GM12875 (cell line): Measurements from ENCODE around the gene BANF2.

Experiments used
- H3K4me3 ChIP-seq: one replicate; pipeline ENCODE4 v1.5.1; 2011; ENCODE audit warnings: low read depth, low read length, control low read depth
- TF ChIP-seq, protein P1 (sequence below): IDR thresholded peaks from 2 replicates; pipeline ENCODE4 v1.5.1; 2011; ENCODE audit warnings: low read depth, mild to moderate bottlenecking, control low read depth, inconsistent platforms, low read length, moderate library complexity, borderline replicate concordance; ENCODE audit not compliant: insufficient read depth

Gene BANF2

GRCh38 chr20:17699931-17700351 lies at the start of gene BANF2:
BANF2 (plus strand) TSS chr20:17699966; CDS start chr20:17725026, 25,060 bp downstream.
- TF ChIP-seq, protein P1, sequence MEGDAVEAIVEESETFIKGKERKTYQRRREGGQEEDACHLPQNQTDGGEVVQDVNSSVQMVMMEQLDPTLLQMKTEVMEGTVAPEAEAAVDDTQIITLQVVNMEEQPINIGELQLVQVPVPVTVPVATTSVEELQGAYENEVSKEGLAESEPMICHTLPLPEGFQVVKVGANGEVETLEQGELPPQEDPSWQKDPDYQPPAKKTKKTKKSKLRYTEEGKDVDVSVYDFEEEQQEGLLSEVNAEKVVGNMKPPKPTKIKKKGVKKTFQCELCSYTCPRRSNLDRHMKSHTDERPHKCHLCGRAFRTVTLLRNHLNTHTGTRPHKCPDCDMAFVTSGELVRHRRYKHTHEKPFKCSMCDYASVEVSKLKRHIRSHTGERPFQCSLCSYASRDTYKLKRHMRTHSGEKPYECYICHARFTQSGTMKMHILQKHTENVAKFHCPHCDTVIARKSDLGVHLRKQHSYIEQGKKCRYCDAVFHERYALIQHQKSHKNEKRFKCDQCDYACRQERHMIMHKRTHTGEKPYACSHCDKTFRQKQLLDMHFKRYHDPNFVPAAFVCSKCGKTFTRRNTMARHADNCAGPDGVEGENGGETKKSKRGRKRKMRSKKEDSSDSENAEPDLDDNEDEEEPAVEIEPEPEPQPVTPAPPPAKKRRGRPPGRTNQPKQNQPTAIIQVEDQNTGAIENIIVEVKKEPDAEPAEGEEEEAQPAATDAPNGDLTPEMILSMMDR, result no peak
- no peak within 1 kb of the TSS for H3K4me3 ChIP-seq

DNA sequence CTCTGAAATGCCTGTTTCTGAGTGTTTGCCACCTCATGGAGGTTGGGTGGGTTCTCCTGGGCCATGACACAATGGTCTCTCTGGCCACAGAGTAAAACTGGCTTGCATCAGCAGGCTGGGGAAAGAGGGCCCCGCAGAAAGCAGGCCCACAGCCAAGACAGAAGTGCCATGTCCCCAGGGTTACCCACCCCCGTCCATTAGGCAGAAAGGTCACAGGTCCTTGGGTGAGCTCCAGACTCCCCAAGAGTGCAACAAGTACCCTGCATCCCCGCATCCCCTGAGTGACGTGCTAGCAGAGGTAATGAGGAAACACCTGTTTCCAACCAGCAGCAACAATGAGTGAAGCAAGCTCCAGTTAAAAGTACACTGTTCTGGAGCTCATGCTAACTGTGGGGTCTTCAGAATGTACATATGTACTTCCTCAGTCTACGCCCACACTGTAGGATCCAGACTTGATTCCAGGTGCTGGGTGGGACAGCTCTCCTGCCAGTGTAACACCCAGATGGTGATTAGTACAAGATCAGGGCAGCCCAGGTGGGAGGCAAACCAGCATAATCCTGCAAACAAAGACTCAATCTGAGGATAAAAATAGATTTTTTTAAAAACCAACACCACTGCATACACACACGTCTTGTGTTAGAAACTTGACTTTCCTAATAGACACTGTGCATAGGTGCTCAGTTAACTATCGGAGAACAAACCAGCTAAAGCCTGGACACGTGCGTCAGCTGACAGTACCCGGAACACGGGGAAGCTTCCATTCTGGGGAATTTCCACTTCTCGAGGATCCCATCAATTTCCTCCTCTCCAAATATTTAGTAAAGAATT lies 49.3 kb upstream of the BANF2 start:
- TF ChIP-seq, protein P1, result no peak
- no peak overlapping the region for H3K4me3 ChIP-seq

- H3K4me3 ChIP-seq, result no peak overlapping the region
- TF ChIP-seq, protein P1, result no peak
These were observed 48.5 kb upstream of the BANF2 start for GRCh38 chr20:17651129-17651759.

GRCh38 chr20:17651760-17652388 lies 47.9 kb upstream of the BANF2 start:
- no peak overlapping the region for H3K4me3 ChIP-seq
- TF ChIP-seq, protein P1, result peak; percentile 13; the same call in 1 of the 2 replicates

DNA sequence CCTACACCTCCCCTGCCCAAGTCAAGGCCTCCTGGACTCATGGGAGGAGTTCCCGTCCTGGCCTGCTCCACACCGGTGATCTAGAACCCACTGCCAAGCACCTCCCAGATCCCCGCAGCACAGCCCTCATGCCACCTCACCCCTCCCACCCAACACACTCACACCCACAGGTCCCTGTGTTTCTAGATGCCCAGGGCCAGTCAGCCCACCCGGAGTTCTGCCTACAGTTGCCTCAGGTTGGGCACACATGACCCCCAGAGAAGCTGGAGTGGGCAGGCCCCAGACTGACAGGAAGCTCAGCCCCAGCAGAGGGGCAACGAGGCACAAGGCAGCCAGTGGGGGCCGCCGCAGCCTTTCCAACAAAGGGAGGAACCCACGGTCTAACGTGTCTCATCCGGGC lies 47.4 kb upstream of the BANF2 start:
- H3K4me3 ChIP-seq, result no peak overlapping the region
- TF ChIP-seq, protein P1, result no peak

DNA sequence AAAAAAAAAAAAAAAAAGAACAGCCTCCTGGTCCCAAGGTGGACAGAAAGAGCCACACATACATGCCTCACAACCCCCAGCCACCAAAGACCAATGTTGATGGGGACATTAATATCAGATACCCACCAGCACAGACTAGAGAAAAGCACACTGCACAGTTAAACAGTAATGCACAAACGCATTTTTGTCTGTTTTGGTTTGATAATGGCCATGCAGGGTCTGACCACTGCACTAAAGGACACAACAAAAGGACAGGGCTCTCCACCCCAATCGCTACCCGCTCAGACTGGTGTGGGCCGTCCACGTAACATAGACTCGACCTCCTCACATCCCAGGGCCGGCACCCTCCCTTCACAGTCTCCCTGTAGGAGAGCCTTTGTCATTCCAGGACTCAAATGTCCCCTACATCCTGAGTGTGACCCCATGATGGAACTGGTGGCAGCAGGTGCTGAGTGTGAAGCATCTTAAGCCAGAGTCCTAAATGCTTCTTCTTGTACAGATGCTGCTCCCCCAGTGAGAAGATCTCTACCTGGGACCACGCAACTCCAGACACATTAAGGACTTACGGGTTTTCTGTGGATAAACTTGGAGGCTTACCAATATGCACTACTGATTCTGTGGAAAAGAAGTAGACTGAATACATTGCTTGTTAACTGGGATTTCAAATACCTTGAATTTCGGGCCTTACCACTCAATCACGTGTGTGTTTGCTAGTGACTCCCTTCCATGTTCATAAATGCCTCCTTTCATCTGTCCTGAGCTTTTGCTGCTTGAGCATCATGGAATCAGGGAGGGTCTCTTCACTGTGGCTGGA lies 45.7 kb upstream of the BANF2 start:
- TF ChIP-seq, protein P1, result no peak
- H3K4me3 ChIP-seq, result no peak overlapping the region
